ENCODE measurements around the gene KCNMA1.
"Not testable (repeated sequence)": the region's sequence is repeated elsewhere in the genome, so short reads cannot be mapped to it uniquely, and the experiment has no call there.

Gene KCNMA1

DNA sequence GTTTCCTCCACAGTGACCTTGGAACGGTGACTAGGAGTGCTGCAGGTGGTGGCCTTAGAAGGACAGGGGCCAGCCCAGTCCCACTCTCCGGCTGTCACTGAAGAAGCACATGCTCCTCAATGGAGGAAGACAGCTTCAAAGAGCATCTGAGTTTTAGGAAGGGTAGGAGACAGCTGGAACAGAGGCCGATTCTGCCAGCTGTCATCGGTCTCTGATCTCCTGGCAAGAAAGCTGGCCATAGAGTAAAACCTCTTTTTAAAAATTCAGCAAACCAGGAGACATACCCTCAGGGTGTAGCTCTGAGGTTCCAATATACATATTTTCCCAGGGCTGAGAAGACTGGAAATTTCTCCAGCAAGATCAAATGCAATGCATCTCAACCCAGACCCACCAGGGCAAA, 55.9 kb downstream of the KCNMA1 start:
- DNase-seq (ENCODE audit: low read depth) = no peak

DNA sequence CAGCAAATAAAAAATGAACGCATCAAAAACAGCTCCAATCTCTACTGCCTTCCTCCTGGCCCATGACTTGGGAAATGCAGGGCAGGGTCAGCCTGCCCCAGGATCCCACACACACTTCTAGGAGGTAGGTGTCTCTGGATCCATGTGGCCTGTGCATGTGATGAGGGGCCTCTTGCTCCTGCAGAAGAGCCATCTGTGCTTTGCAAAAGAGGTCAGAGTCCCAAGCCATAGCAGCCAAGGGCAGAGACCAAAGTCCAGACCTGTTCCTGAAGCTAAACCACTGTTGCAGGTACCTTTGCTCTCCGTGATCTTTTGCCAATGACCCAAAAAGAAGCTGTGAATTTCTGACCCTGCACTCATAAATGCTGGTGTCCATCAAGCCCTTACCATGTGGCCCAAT, 57.1 kb downstream of the KCNMA1 start:
- no peak for DNase-seq (ENCODE audit: low read depth)

DNA sequence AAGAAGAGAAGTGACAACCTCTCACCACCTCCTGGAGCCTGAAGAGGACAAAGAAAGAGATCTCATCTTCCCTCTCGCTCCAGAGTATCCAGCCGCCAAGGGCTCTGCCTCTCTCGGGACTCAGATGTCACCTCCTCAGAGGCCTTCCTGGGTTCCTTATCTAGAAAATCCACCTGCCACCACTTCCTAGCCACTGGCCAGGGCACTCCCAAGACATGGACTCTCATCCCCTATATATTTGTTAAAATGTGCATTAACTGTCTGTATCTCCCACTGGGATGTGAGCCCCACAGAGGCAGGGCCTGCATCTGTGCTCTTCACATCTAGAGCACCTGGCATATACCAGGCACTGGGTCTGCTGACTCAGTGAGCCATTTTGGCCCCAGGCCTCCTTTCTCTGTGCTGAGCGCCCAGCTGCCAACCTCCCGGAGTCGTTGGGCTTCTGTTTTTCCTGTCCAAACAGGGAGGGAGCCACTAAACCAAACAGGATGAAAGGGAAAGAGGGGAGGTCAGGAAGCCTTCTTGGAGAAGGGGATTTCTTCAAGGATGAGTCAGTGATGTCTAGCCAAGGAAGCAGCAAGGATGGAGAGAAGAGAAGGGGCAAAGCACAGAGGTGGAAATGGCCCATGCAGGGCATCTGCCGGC, 58.9 kb downstream of the KCNMA1 start:
- no peak for DNase-seq (ENCODE audit: low read depth)

DNA sequence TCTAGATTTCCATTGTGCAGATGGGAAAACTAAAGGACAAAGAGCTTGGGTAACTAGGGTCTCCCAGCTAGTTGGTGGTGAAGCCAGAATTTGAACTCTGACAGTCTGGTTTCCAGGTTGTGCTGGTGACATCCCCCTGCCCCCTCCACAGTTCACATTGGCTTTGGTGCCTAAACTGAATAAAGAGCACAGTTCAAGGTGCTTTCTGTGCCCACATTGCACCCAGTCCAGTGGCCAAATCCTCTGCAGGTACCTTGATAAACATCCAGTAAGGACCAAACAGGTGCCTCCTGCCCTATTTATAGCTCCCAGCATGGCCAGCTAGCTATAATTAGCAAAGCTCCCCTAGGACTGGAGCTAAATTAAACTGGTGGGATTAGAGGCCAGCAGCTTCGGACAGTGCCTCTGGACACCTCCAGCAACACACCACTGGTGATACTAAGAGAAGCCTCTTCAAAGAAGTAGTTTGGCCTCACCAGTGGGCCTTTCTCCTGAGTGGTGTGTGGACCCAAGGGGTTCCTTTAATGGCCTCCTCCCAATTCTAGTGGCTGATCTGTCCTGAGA, 59.9 kb downstream of the KCNMA1 start:
- DNase-seq (ENCODE audit: low read depth) = no peak

DNA sequence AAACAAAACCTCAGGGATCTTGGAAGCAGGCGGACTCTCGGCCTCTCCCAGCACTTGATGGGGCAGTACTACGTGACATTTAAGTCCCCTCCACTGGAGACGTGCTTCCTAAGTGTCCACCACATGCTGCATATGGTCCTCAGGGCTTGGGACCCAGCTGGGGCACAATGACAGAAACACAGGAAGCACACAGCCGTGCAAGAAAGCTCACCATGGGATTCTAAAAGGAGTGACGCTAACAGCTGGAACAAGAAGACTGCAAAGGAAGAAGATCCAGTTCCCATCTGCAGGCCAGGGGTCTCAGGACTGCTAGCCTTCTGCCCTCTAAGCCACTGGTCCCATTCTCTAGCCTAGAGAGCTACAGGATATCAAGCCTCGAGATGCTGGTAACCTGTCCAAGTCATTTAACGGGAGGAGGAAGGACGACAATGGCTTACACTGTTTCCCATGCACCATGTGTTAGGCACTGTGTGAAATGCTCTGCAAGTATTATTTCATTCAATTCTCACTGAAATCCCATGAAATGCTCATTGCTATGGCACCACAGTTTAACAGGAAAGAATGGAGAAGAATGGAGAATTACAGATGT, 61.1 kb downstream of the KCNMA1 start:
- DNase-seq (ENCODE audit: low read depth) = no peak

DNA sequence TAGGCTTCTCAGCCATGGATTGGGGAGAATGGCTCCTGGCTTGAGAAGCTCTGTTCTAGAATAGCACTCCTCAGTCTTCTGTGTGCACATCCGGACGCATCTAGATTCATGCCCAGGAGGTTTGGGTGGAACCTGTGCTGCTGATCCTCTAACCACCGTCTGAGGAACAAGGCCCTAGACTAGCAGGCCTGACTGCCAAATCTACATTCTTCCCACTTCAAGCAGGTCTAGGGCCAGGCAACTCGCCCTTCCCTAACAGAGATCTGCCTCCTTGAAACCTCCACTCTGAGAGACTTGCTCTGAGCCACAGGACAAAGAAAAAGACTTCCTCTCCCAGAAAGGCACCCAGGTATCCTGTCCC, 61.6 kb downstream of the KCNMA1 start:
- no peak for DNase-seq (ENCODE audit: low read depth)

DNA sequence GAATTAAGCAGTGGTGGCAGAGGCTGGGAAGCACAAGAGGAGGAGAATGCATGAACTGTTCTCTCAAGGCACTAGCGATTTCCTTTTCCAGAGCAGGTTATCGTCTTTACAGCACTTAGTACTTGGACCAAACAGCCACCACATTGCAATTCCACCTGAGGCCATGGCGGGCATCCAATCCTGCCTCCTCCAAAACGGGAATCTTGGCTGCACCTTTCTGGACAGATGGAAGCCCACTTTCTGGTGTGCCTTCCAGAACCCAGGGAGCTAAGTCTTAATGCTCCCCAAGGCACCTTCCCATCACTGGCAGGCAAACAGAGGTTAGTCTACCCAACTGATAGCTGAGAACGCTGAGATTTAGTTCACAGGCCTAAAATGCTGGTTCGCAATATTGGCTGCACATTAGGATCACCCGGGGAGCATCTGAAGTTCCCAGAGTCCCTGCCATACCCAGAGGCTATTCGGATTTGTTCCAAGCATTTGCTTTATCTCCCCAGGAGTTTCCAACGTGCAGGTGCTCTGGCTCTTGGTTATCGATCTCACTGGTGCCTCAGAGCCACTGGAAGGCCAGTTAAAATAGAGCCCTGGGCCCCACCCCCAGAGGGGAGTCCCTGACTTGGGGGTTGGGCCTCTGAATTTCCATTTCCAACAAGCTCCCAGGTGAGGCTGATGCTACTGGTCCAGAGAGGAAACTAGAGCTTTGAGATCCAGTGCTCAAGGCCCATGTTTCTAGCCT, 62.2 kb downstream of the KCNMA1 start:
- no peak for DNase-seq (ENCODE audit: low read depth)

DNA sequence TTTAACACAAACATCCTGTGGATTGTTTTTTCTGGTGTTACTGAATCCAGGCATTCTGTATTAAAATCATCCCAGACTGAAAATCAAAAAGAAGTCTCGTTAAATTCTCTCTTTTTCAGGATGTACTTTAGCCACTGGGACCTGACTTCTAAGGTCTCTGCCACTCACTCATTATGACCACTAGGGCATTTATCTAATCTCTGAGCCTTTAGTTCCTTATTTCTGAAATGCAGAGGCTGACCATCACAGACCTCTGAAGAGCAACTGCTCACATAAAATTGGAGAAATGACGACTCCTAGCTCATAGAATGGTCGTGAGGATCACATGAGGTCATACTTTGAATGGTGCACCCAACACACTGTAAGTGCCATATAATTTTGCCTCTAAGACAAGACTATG, 63.2 kb downstream of the KCNMA1 start:
- DNase-seq (ENCODE audit: low read depth) = no peak

DNA sequence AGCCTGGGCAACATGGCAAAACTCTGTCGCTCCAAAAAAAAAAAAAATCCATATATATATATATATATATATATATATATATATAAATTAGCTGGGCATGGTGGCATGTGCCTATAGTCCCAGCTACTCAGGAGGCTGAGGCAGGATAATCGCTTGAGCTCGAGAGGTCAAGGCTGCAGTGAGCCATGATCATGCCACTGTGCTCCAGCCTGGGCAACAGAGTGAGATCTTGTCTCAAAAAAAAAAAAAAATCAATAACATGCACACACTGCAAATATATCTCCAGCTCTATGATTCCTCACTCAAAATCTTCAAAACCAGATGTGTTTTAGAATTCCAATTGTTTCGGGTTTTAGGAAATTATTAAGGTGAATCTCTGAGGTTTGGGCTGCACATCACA, 65.1 kb downstream of the KCNMA1 start:
- DNase-seq (ENCODE audit: low read depth) = not testable (repeated sequence)

DNA sequence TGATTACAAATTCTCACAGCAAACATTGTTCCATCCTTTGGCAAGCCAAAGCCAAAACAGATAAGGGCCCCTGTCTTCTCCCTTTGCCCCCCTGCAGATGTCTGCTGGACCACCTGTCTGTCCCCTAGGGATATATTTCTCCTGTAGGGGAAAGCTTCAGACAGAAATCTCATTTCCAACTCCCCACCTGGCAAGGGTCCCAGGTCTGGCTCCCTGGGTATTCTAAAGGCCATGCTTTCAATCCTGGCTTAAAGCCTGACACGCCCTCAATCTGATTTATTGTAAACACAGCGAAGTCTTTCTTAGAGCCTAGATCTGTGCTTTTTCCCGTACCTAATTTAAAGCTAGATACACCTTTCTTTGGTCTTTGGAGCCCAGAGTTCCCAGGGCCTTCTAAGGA, 66.1 kb downstream of the KCNMA1 start:
- DNase-seq (ENCODE audit: low read depth) = no peak

DNA sequence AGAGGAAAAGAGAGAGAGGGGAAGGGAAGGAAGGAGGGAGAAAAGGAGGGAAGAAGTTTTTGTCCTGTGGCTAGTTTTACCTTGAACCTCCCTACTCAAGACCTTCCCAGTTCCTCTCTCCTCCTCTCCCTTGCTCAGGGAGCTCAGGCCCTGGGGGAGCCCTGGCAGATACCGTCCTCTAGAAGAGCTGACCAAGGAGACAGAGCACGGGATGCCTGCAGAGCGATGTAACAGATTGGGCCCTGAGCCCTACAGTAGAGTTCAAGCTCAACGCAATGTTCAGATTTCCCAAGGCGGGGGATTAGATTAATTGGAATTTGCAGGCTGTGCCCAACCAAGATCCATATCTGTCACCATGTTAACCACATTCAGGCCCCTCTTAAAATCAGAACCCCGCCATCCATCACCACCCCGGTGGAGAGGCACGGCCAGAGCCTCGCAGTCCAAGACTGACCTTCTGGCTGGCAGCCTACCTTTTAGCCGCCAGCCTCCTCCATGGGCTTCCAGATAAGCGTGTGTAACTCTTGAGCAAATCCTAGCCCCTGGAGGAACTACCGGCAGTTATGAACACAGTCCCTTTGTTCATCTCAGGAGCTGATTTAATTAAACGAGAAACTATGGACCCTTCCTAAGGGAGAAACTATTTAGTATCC, 70.6 kb downstream of the KCNMA1 start:
- DNase-seq (ENCODE audit: low read depth) = no peak

DNA sequence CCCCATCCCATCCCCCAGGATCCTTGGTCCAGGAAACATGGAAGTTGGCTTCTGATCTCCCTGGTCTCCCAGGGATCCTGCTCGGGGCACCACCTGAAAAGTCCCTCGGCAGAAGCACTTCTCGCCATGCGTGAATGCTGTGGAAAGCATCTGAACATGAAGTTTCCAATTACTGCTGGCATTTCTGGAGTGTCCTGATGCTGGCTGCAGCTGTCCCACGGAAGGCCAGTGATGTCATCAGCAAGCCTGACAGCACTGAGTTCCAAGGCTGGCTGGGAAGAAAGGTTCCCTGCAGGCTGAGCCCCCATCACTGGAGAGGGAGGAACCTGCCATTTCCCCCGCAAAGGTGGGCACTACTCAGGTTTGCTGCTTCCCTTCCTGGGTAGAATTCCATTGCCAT, 71.4 kb downstream of the KCNMA1 start:
- DNase-seq (ENCODE audit: low read depth) = no peak

DNA sequence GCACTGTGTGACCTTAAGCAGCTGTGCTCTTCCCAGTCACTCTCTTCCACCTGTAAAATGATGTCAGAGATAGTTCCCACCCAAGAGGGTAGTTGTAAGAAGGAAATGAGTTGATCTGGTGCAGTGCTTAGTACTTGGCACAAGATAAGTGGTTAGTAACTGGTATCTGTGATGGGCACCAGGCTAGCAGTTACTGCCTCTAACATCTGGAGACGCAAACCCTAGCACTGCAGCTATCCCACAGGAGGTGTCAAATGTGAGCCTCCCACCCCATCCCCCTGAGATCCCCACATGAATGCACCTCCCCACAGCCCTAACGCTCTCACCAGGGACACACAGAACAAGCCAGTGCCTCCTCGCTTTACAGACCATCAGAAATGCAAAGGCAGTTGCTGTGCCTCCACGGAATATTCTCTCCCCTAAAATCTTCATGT, 72.0 kb downstream of the KCNMA1 start:
- no peak for DNase-seq (ENCODE audit: low read depth)

DNA sequence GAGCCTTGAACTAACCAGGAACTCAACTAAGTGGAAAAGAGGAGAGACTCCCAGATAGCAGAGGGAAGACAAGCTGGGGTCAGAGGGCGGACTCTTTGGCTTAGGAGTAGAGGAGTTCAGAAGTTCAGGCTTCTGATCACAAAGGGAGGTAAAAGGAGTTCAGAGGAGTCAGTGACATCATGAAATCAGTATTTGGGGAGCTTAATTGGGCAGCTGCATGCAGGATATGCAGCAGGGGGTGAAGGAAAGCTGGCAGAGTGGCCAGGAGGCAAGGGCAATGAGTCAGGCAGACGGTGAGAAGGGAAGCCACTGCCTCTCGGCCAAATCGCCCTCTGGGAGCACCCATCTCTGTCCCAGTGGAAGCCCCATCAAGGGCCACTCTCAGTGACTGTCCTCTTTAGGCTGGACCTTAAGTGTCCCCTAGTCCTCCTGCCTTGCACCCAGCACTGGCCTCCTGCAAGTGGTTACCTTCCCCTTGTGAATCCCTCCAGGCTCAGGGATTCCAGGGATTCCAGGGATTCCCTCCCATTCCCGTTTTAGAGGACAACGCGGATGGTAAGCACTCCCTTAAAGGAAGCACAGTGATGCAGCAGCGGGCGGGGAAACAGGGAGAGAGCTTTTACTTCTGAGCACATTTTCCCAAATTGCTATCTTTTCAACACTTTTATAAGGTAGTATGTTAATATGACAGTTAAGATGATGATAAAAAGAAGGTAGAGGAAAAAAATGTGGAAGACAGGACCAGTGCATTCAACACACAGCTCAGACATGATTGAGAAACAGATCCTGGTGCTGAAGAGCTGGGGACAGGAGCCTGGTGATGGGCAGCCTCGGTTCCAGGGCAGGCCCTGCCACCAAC, 72.6 kb downstream of the KCNMA1 start:
- DNase-seq (ENCODE audit: low read depth) = no peak

DNA sequence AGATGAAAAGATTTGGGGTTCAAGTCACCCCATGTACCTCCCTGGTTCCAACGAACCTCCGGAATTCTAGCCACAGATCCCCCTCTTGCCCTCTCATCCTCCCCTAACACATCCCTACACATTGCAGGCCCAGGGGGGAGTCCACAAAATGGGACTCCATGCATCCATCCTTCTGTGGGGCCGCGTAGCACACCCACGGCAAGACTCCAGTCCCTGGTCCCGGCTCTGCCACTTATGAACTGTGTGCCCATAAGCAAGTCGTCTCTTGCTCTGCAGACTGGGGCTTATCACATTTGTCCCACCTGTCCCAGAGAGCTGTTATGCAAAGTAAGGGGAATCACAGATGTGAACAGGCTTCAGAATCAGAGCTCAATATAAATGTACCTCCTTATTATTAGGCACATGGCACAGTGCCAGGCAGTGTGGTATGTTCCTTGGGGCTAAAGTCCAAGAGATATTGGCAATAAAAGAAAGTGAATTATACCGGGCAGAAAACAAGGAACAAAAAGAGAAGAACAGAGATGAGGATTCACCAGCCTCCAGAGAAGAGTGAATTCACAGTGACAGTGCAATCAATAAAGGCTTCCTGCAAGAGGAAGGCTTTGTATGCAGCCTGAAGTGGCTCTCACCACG, 73.9 kb downstream of the KCNMA1 start:
- no peak for DNase-seq (ENCODE audit: low read depth)

DNA sequence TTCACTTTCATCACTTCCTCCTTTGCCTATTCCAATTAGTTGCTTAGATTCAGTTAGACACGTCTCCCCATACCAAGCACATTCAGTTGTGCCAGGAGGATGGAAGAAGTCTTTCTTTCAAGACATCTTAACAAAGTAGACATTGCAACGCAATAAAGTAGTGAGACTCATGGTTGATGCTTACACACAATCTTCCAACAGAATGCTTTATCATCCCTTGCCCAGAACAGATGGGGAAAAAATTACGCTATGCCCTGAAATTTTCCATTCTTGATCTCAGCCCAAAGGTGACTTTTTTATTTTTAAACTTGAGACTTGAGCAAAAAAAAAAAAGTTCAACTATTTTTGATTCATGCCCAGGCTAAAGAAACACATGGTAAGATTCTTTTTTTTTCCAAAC, 74.9 kb downstream of the KCNMA1 start:
- no peak for DNase-seq (ENCODE audit: low read depth)

DNA sequence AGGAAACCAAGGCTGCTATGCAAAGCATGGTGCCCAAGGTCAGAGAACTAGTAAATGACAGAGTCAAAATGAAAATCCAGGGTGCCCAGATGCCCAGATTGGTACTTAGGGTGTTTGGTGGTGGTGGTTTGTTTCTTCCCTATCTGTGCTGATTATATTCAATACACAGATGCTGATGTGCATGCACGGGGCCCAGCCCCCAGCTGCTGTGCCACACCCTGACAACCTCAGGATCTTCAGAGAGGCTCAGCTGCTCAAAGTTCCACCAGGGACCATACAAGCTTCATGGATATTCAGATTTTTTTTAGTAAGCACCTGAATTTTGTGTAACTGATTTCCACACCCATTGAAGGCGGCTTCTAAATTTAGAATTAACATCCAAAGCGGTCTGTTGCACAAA, 75.6 kb downstream of the KCNMA1 start:
- DNase-seq (ENCODE audit: low read depth) = no peak

DNA sequence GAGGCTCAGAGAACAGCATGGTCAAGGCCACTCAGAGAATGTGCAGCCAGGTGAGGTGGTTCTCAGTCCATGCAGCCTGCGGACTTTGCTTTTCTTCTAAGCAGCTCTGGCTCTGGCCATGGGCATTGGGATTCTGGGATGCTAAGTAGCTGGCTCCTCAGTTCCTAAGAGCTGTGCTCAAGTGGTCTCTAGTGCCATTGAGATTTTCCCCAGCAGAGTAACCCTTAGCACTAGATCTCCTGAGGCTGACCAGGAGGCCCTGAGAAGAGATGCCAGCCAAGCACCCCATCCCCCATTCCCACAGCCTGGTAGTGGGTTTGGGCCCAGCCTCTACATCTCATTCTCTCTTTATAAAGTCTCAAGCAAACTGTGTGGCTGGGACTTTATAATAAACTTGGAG, 77.1 kb downstream of the KCNMA1 start:
- no peak for DNase-seq (ENCODE audit: low read depth)

DNA sequence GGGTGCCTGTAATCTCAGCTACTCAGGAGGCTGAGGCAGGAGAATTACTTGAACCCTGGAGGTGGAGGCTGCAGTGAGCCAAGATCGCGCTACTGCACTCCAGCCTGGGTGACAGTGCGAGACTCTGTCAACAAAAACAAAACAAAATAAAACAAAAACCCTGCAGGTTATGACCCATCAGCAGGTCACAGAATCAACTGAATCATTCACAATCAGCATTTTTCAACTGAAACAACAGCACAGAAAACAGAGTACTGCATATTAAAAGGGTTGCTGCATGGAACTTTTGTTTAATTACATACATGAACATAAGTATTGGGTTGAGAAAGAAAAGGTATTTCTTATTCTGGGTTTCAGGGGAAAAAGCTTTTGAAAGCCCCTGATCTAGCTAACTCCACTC, 77.6 kb downstream of the KCNMA1 start:
- no peak for DNase-seq (ENCODE audit: low read depth)

DNA sequence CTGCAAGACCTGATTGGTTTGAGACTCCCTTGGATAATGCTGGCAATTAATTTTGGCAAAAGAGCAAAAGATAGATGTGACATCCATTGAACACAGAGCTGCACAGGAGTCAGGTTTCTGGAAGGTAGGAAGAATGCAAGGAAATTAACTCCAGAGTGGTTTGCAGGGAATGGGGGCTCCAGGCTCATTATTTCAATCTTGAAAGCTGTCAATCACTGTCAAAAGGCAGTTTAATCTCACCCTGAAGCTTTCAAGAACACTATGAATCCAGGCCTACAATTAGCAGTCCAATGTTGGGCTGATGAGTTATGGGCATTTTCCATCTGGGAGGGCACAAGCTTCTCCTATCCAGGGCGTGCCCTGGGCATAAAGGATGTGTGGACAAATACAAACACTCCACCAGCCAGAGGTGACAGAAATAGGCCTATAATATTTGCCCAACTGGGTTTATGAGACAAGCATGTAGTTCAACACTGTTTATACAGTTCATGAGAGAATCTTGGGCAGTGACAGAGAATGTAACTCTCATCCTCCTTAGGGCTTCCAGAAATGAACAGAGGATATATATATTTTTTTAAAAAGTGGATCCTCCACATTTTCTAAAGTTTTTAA, 80.5 kb downstream of the KCNMA1 start:
- no peak for DNase-seq (ENCODE audit: low read depth)

All from activated T-helper 1 cell treated with Interleukin-2 at 50 U/mL for 16 hours (primary cell).